Loucy (cell line): Measurements from ENCODE around the gene DZIP1L.

Source experiments
- H2AFZ ChIP-seq: fragments of 200-600 bp; sonication (generic); 2 replicates; pipeline ENCODE4 v1.6.0; 2016; ENCODE audit warnings: antibody characterized with exemption, mild to moderate bottlenecking, low read length, moderate library complexity
- H3F3A ChIP-seq: fragments of 200-600 bp; 2 replicates; pipeline ENCODE4 v1.6.0; 2016; ENCODE audit warnings: antibody characterized with exemption, low read depth, mild to moderate bottlenecking
- H3K27me3 ChIP-seq: fragments of 200-600 bp; sonication (generic); 2 replicates; pipeline ENCODE4 v1.6.1; 2014; ENCODE audit warnings: low read length, mild to moderate bottlenecking; ENCODE audit not compliant: insufficient read depth, poor library complexity, severe bottlenecking
- H3K36me3 ChIP-seq: fragments of 200-600 bp; sonication (generic); 2 replicates; pipeline ENCODE4 v1.6.1; 2016; ENCODE audit warnings: low read length; ENCODE audit not compliant: insufficient read depth
- H3K4me1 ChIP-seq: fragments of 200-600 bp; sonication (generic); 2 replicates; pipeline ENCODE4 v1.5.1; 2014; ENCODE audit warnings: low read length, mild to moderate bottlenecking; ENCODE audit not compliant: insufficient read depth, poor library complexity, severe bottlenecking
- H3K4me2 ChIP-seq: fragments of 200-600 bp; sonication (generic); 2 replicates; pipeline ENCODE4 v1.6.0; 2014; ENCODE audit warnings: antibody characterized with exemption, low read length, low read depth, mild to moderate bottlenecking; ENCODE audit not compliant: poor library complexity, severe bottlenecking
- H3K4me3 ChIP-seq: fragments of 200-600 bp; sonication (generic); 2 replicates; pipeline ENCODE4 v1.5.1; 2014; ENCODE audit warnings: low read length, mild to moderate bottlenecking, mixed read lengths; ENCODE audit not compliant: poor library complexity, severe bottlenecking
- H3K79me2 ChIP-seq: fragments of 200-600 bp; sonication (generic); 2 replicates; pipeline ENCODE4 v1.6.1; 2014; ENCODE audit warnings: low read length; ENCODE audit not compliant: insufficient read depth
- H3K9ac ChIP-seq: fragments of 200-600 bp; sonication (generic); 2 replicates; pipeline ENCODE4 v1.6.0; 2014; ENCODE audit warnings: mild to moderate bottlenecking, low read depth, low read length, moderate library complexity; ENCODE audit not compliant: poor library complexity, severe bottlenecking
- H3K9me2 ChIP-seq: fragments of 200-600 bp; sonication (generic); replicated peaks from 2 replicates; pipeline ENCODE4 v1.6.1; 2016; ENCODE audit warnings: low read depth, low read length, mixed read lengths
- H3K9me3 ChIP-seq: fragments of 200-600 bp; sonication (generic); 2 replicates; pipeline ENCODE4 v1.6.1; 2014; ENCODE audit warnings: mild to moderate bottlenecking, antibody characterized with exemption, low read length, low read depth; ENCODE audit not compliant: insufficient read depth
- H4K20me1 ChIP-seq: fragments of 200-600 bp; sonication (generic); 2 replicates; pipeline ENCODE4 v1.6.0; 2014; ENCODE audit warnings: antibody characterized with exemption, low read length, mild to moderate bottlenecking; ENCODE audit not compliant: insufficient read depth, poor library complexity, severe bottlenecking
- EZH2phosphoT487 ChIP-seq: fragments of 200-600 bp; IDR thresholded peaks from 2 replicates; pipeline ENCODE4 v1.6.1; 2018; ENCODE audit warnings: antibody characterized with exemption, mild to moderate bottlenecking, moderate library complexity, borderline replicate concordance
- TF ChIP-seq, protein P1 (sequence below): fragments of 200-600 bp; sonication (generic); conservative IDR thresholded peaks from 2 replicates; pipeline ENCODE4 v1.5.1; 2014; ENCODE audit warnings: mild to moderate bottlenecking, antibody characterized with exemption, low read length

The DZIP1L gene

DNA sequence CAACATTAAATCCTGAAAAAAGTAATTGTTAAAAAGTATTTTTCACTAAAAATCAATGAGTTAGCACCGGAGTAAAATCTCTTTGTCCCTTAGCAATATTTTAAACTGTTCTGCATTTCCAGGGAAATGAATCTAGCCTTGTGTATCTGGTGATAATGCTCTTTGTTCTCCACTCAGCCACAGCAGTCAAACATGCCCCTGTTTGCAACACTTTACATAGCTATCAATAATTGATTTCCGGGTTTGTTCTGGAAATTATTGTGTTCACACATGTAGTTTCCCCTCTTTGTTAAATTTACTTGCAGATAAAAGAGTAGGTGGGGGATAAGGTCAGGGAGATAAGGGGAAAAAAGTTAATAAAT is 20.4 kb upstream of the DZIP1L start:
- no peak overlapping the region for H3K9ac ChIP-seq
- H3K4me2 ChIP-seq = no peak overlapping the region
- H3K4me3 ChIP-seq = no peak overlapping the region
- H3K9me2 ChIP-seq = no peaks in the 10 kb centered on the region
- no peaks in the 10 kb centered on the region for H3K79me2 ChIP-seq
- TF ChIP-seq EZH2phosphoT487 = no peak
- TF ChIP-seq, protein P1, sequence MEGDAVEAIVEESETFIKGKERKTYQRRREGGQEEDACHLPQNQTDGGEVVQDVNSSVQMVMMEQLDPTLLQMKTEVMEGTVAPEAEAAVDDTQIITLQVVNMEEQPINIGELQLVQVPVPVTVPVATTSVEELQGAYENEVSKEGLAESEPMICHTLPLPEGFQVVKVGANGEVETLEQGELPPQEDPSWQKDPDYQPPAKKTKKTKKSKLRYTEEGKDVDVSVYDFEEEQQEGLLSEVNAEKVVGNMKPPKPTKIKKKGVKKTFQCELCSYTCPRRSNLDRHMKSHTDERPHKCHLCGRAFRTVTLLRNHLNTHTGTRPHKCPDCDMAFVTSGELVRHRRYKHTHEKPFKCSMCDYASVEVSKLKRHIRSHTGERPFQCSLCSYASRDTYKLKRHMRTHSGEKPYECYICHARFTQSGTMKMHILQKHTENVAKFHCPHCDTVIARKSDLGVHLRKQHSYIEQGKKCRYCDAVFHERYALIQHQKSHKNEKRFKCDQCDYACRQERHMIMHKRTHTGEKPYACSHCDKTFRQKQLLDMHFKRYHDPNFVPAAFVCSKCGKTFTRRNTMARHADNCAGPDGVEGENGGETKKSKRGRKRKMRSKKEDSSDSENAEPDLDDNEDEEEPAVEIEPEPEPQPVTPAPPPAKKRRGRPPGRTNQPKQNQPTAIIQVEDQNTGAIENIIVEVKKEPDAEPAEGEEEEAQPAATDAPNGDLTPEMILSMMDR = no peak
- no peaks in the 10 kb centered on the region for H3F3A ChIP-seq
- H4K20me1 ChIP-seq = no peaks in the 10 kb centered on the region
- H3K36me3 ChIP-seq = no peaks in the 10 kb centered on the region
- H3K27me3 ChIP-seq = no peaks in the 10 kb centered on the region
- H3K9me3 ChIP-seq = no peaks in the 10 kb centered on the region
- H3K4me1 ChIP-seq = peaks cover 12% of the 10 kb centered on the region
- no peak overlapping the region for H2AFZ ChIP-seq

DNA sequence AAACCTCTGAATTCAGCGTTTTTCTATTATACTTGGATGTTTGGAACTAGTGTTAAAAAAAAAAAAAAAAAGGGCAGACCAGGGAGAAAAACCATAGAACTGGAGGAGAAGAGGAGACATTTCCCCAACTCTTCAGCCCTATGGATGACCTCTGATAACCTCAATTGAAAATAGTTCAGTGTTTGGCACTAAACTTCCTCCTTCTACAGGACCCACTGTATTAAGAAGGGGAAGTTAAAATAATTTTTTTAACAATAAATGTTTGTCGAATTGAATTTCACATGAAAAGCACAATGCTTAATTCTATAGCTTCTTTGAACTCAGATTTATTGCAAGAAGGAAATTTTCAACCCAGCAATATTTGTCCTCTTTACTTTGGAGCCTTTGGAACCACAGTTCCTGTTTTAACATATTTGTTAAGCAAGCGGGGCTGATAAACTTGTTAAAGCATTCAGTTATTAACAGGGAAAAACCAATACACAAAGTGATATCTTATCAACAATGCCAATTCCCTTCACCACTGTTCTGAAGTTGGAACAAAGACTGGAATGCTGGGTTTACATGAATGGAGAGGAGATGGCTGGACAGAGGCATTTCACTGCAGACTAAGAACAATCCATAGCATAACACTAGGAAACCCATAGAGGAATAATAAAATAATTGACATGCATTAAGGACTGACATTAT is 19.9 kb upstream of the DZIP1L start:
- H3K4me3 ChIP-seq = no peak overlapping the region
- no peaks in the 10 kb centered on the region for H3K79me2 ChIP-seq
- no peak overlapping the region for H2AFZ ChIP-seq
- H3K36me3 ChIP-seq = no peaks in the 10 kb centered on the region
- no peaks in the 10 kb centered on the region for H3K9me2 ChIP-seq
- H4K20me1 ChIP-seq = no peaks in the 10 kb centered on the region
- H3K9ac ChIP-seq = no peak overlapping the region
- no peaks in the 10 kb centered on the region for H3K27me3 ChIP-seq
- H3K9me3 ChIP-seq = no peaks in the 10 kb centered on the region
- TF ChIP-seq EZH2phosphoT487 = no peak
- no peaks in the 10 kb centered on the region for H3F3A ChIP-seq
- peaks cover 7% of the 10 kb centered on the region for H3K4me1 ChIP-seq
- H3K4me2 ChIP-seq = no peak overlapping the region

DNA sequence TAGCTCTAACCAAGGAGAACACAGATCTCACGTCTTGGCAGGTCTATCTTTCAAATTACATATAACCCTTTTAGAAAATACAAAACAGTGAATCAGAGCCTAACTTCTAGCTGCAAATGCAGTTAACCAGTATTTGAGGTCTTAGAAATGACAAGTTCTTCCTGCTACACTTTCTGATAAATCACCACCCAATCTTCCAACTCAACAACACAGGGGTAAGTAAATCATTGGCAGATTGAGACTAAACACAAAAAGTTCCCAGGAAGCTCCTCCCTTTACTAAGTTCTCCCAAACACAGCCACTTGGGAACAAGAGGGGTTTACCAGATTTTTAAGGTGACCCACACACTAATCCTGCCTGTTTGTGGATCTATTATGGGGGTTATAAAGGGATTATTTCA is 16.8 kb upstream of the DZIP1L start, which contains the start of gene A4GNT:
Gene A4GNT, minus strand, starts transcription at position 152 of the 400 bp plus-strand sequence. CDS start 1,134 bp downstream, outside the sequence.
- TF ChIP-seq, protein P1 = no peak
- no peak for TF ChIP-seq EZH2phosphoT487
- H3K4me1 ChIP-seq = peaks cover 7% of the 10 kb centered on the region
- H3K27me3 ChIP-seq = no peaks in the 10 kb centered on the region
- H3K9ac ChIP-seq = no peak within 1 kb of the TSS
- no peak within 1 kb of the TSS for H3K4me3 ChIP-seq
- H3K9me3 ChIP-seq = no peaks in the 10 kb centered on the region
- no peak within 1 kb of the TSS for H2AFZ ChIP-seq
- H3K4me2 ChIP-seq = no peak within 1 kb of the TSS
- H4K20me1 ChIP-seq = no peaks in the 10 kb centered on the region
- no peaks in the 10 kb centered on the region for H3F3A ChIP-seq
- H3K79me2 ChIP-seq = no peaks in the 10 kb centered on the region
- no peaks in the 10 kb centered on the region for H3K36me3 ChIP-seq
- H3K9me2 ChIP-seq = no peaks in the 10 kb centered on the region
